ENCODE measurements around the gene ATN1. TPM values are rescaled to one million over a fixed set of nuclear protein-coding genes. Genes with fewer than 3 reads are reported as not detected.

The ATN1 gene
- total RNA-seq, 1 experiment from 2014 or later = 126 TPM

DNA sequence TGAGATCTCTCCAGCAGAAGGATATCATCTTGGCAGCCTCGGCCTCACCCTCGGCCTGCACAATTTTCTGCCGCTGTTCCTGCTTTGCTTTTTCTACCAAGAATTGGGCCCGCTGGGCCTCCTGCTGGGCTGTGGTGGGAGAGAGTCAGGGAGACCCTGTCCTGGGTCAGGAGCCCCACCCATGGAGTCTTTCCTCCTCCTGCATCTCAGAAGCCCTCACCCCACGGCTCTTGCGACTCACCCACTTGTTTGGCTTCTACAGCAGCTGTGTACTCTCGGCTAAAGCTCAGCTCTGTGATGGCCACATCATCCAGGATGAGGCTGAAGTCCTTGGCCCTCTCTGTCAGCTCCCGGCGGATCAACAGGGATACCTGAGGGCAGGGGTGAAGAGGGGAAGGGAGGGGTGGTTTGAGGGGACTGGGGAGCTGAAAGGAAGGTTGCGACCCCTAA lies 39.9 kb downstream of the ATN1 start:
- BruUV-seq (replicated peaks) = no TSS peak
- intact Hi-C loops (cut with micrococcal nuclease; ENCODE audit: unreplicated experiment) = no loop called here
- Histone ChIP-seq H3K4me1 (peaks cover 30% of the 10 kb centered on the region), H3K4me3 (ENCODE audit: low read depth, low read length) (no peak overlapping the region), H3K27me3 (replicated peaks; ENCODE audit: control insufficient read depth, insufficient read depth, low read length) (no peaks in the 10 kb centered on the region), H3K9me3 (no peaks in the 10 kb centered on the region), H3K36me3 (ENCODE audit: control insufficient read depth, insufficient read depth, low read length) (peaks cover 19% of the 10 kb centered on the region)
- TF ChIP-seq, protein P1, sequence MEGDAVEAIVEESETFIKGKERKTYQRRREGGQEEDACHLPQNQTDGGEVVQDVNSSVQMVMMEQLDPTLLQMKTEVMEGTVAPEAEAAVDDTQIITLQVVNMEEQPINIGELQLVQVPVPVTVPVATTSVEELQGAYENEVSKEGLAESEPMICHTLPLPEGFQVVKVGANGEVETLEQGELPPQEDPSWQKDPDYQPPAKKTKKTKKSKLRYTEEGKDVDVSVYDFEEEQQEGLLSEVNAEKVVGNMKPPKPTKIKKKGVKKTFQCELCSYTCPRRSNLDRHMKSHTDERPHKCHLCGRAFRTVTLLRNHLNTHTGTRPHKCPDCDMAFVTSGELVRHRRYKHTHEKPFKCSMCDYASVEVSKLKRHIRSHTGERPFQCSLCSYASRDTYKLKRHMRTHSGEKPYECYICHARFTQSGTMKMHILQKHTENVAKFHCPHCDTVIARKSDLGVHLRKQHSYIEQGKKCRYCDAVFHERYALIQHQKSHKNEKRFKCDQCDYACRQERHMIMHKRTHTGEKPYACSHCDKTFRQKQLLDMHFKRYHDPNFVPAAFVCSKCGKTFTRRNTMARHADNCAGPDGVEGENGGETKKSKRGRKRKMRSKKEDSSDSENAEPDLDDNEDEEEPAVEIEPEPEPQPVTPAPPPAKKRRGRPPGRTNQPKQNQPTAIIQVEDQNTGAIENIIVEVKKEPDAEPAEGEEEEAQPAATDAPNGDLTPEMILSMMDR (IDR thresholded peaks at IDR 0.05; ENCODE audit: insufficient read depth in 1 of 2, low read depth in 1 of 2, low read length in 1 of 2, severe bottlenecking in 1 of 2, unreplicated experiment in 1 of 2) = no peak
- ChIA-PET CTCF (interaction anchor here (0.7 kb wide), 1 partner anchor 24 kb away, joined by 3 read pairs; the partner anchor contains the start of genes C12orf57 and RNU7-1), POLR2A (interaction anchor here (0.7 to 2.9 kb wide), 3 partner anchors 22 to 128 kb away, joined by 3 to 13 read pairs (median 8); partner anchors contain the start of gene LPCAT3)
- no peak for DNase-seq
- no peaks in the 10 kb centered on the region for H3K27me3 Mint-ChIP-seq (ENCODE audit: insufficient read depth, unreplicated experiment)
- H3K4me3 Mint-ChIP-seq (ENCODE audit: unreplicated experiment) = no peak overlapping the region
- H3K27ac Mint-ChIP-seq (ENCODE audit: unreplicated experiment) = no peak overlapping the region
- peaks cover 98% of the 10 kb centered on the region for H3K36me3 Mint-ChIP-seq (ENCODE audit: insufficient read depth, unreplicated experiment)
- peaks cover 27% of the 10 kb centered on the region for H3K4me1 Mint-ChIP-seq (ENCODE audit: low read depth, unreplicated experiment)
- no peaks in the 10 kb centered on the region for H3K9me3 Mint-ChIP-seq (ENCODE audit: unreplicated experiment)

DNA sequence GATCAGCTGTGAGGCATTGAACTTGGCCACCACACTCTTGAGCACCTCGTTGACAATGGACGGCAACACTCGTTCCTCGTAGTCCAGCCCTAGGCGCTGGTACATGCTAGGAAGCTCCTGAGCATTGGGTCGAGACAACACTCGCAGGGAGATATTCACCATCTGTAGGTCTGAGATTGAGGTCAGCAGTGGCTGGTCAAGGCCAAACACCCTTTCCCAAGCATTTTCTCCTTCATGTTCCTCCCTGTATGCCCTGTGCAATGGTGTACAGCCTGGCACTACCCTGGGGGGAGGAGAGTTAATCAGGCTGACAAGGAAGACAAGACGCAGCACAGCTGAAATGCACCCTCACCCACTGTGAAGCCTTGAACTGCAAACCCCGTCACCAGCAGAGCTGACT lies 40.7 kb downstream of the ATN1 start:
- TF ChIP-seq, protein P1 (IDR thresholded peaks at IDR 0.05; ENCODE audit: insufficient read depth in 1 of 2, low read depth in 1 of 2, low read length in 1 of 2, severe bottlenecking in 1 of 2, unreplicated experiment in 1 of 2) = no peak
- BruUV-seq (replicated peaks) = no TSS peak
- Histone ChIP-seq H3K9me3 (no peaks in the 10 kb centered on the region), H3K36me3 (ENCODE audit: control insufficient read depth, insufficient read depth, low read length) (peaks cover 19% of the 10 kb centered on the region), H3K4me3 (ENCODE audit: low read depth, low read length) (no peak overlapping the region), H3K4me1 (peaks cover 28% of the 10 kb centered on the region), H3K27me3 (replicated peaks; ENCODE audit: control insufficient read depth, insufficient read depth, low read length) (no peaks in the 10 kb centered on the region)
- Mint-ChIP-seq H3K36me3 (ENCODE audit: insufficient read depth, unreplicated experiment) (peaks cover 98% of the 10 kb centered on the region), H3K4me3 (ENCODE audit: unreplicated experiment) (peak overlapping the region; percentile 86), H3K4me1 (ENCODE audit: low read depth, unreplicated experiment) (peaks cover 35% of the 10 kb centered on the region), H3K9me3 (ENCODE audit: unreplicated experiment) (no peaks in the 10 kb centered on the region), H3K27me3 (ENCODE audit: insufficient read depth, unreplicated experiment) (no peaks in the 10 kb centered on the region), H3K27ac (ENCODE audit: unreplicated experiment) (peak overlapping the region; percentile 97)
- ChIA-PET CTCF (interaction anchor here (0.7 to 1.4 kb wide), 3 partner anchors 22 to 50 kb away, joined by 3 to 6 read pairs (median 5); partner anchors contain the start of genes C12orf57, LPCAT3 and RNU7-1), POLR2A (interaction anchor here (1.6 to 2.9 kb wide), 3 partner anchors 22 to 50 kb away, joined by 8 to 13 read pairs (median 9); partner anchors contain the start of genes C12orf57, LPCAT3 and RNU7-1)
- intact Hi-C loops (cut with micrococcal nuclease; ENCODE audit: unreplicated experiment) = no loop called here
- DNase-seq = no peak

DNA sequence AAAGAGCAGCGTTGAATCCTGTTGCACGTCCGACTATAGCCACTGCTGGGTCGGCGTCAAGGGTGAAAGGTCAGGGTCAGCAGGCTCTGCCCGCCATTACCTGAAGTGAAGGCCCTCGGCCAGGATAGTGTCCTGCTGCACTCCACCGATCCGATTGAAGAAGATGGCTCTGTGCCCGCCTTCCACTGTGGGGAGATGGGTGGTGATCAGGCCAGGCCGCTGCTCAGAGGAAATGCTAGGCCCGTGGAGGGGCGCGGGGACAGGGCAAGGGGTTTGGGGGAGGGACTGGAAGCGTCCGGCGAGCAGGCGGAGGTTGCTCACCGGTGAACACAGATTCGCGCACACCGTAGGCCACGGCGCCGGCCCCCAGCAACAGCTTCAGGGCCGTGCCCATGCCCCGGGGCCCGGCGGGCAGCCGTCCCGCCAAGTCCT lies 42.4 kb downstream of the ATN1 start:
- H3K4me3 Mint-ChIP-seq (ENCODE audit: unreplicated experiment) = peak overlapping the region; percentile 86
- CTCF ChIA-PET = interaction anchor here (1.4 kb wide), 1 partner anchor 24 kb away, joined by 6 read pairs; no protein-coding TSS in a partner anchor
- peaks cover 96% of the 10 kb centered on the region for H3K36me3 Mint-ChIP-seq (ENCODE audit: insufficient read depth, unreplicated experiment)
- TF ChIP-seq, protein P1 (IDR thresholded peaks at IDR 0.05; ENCODE audit: insufficient read depth in 1 of 2, low read depth in 1 of 2, low read length in 1 of 2, severe bottlenecking in 1 of 2, unreplicated experiment in 1 of 2) = no peak
- H3K9me3 ChIP-seq = no peaks in the 10 kb centered on the region
- intact Hi-C loops (cut with micrococcal nuclease; ENCODE audit: unreplicated experiment) = loop anchor here (1.0 kb wide), 2 partner anchors 26 to 48 kb away; partner anchors contain the start of genes C12orf57 and LPCAT3
- peak overlapping the region; percentile 97 for H3K27ac Mint-ChIP-seq (ENCODE audit: unreplicated experiment)
- POLR2A ChIA-PET = interaction anchor here (0.5 to 2.9 kb wide), 3 partner anchors 24 to 73 kb away, joined by 3 to 8 read pairs (median 4); partner anchors contain the start of gene LPCAT3
- peak overlapping the region; percentile 90 for H3K4me3 ChIP-seq (ENCODE audit: low read depth, low read length)
- peaks cover 19% of the 10 kb centered on the region for H3K4me1 ChIP-seq
- TSS peak; percentile 43 for BruUV-seq (replicated peaks)
- H3K9me3 Mint-ChIP-seq (ENCODE audit: unreplicated experiment) = no peaks in the 10 kb centered on the region
- peaks cover 40% of the 10 kb centered on the region for H3K4me1 Mint-ChIP-seq (ENCODE audit: low read depth, unreplicated experiment)
- peaks cover 19% of the 10 kb centered on the region for H3K36me3 ChIP-seq (ENCODE audit: control insufficient read depth, insufficient read depth, low read length)
- H3K27me3 Mint-ChIP-seq (ENCODE audit: insufficient read depth, unreplicated experiment) = no peaks in the 10 kb centered on the region
- H3K27me3 ChIP-seq (replicated peaks; ENCODE audit: control insufficient read depth, insufficient read depth, low read length) = no peaks in the 10 kb centered on the region
- peak; percentile 63 to 71 for DNase-seq
